ENCODE data around the gene SERINC2. TPM values are rescaled to one million over a fixed set of nuclear protein-coding genes. Genes with fewer than 3 reads are reported as not detected.
A peak's percentile ranks its signal among the peaks of the same experiment; 100 is the strongest.
"Not testable (repeated sequence)": the region's sequence is repeated elsewhere in the genome, so short reads cannot be mapped to it uniquely, and the experiment has no call there.

SERINC2 gene
- total RNA-seq, 1 experiment from 2014 or later = 140 TPM

DNA sequence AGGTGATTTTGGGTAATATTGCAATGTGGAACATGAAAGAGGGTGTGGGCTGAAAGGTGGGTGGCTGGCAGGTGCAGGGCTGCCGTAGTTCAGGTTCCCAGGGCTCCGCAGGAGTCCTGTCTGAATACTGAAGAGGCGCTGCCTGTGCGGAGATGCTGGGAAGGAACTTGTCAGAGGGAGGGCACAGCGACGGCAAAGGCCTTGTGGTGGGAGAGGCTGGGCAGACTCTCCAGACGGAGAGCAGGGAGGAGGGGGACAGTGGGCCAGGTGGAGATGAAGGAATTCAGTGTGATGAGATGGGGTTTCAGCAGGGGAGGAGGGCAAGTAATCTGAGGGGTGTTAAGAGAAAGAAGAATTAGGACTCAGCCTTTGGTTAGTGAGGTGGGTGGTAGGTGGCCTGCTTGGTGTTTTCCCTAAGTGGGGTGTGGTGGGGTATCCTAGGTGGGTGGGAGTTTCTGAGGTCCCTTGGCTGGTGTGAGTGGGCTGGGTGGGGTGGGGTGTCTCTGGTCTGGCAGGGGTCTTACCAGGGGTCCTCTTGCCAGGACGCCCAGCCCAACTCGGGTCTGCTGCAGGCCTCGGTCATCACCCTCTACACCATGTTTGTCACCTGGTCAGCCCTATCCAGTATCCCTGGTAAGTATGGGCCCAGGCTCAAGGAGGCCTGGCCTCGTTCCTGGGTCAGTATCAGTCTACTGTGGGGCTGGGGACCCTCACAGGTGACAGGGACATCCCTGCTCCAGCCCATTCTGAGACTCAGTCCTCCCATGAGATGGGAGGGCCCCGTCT lies 15.6 kb downstream of the SERINC2 start:
- intact Hi-C loops (cut with micrococcal nuclease) = no loop called here
- Mint-ChIP-seq H3K27ac (ENCODE audit: low read depth, unreplicated experiment) (peak overlapping the region; percentile 64), H3K4me1 (ENCODE audit: insufficient read depth, unreplicated experiment) (peaks cover 12% of the 10 kb centered on the region), H3K4me3 (ENCODE audit: unreplicated experiment) (no peak overlapping the region), H3K36me3 (ENCODE audit: insufficient read depth, unreplicated experiment) (peaks cover 33% of the 10 kb centered on the region), H3K27me3 (ENCODE audit: insufficient read depth, unreplicated experiment) (no peaks in the 10 kb centered on the region), H3K9me3 (ENCODE audit: unreplicated experiment) (no peaks in the 10 kb centered on the region)
- ChIA-PET POLR2A (no interaction called here), CTCF (interaction anchor here (1.1 to 1.3 kb wide), 2 partner anchors 33 to 120 kb away, joined by 3 read pairs; no protein-coding TSS in a partner anchor)
- DNase-seq (ENCODE audit: unreplicated experiment) = no peak
- TF ChIP-seq, protein P1, sequence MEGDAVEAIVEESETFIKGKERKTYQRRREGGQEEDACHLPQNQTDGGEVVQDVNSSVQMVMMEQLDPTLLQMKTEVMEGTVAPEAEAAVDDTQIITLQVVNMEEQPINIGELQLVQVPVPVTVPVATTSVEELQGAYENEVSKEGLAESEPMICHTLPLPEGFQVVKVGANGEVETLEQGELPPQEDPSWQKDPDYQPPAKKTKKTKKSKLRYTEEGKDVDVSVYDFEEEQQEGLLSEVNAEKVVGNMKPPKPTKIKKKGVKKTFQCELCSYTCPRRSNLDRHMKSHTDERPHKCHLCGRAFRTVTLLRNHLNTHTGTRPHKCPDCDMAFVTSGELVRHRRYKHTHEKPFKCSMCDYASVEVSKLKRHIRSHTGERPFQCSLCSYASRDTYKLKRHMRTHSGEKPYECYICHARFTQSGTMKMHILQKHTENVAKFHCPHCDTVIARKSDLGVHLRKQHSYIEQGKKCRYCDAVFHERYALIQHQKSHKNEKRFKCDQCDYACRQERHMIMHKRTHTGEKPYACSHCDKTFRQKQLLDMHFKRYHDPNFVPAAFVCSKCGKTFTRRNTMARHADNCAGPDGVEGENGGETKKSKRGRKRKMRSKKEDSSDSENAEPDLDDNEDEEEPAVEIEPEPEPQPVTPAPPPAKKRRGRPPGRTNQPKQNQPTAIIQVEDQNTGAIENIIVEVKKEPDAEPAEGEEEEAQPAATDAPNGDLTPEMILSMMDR (IDR thresholded peaks at IDR 0.05; ENCODE audit: unreplicated experiment) = no peak
- BruUV-seq (replicated peaks) = no TSS peak

DNA sequence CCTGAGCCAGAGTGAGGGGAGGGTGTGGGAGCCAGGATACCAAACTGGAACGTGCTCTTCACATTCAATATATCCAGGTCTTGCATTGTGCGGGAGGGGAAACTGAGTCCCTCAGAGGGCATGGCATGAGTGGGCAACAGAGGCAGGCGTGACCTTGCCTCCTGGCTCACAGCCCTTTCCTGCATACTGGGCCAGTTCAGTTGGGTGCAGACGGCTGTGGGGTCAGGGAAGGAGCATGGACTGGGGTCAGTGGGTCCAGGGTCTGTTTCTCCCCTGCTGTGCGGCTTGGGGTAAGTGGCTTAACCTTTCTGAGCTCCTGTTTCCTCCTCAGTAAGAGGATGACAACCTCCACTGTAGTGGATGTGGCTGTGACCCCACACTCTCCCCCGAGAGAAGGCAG lies 16.6 kb downstream of the SERINC2 start:
- Mint-ChIP-seq H3K9me3 (ENCODE audit: unreplicated experiment) (no peaks in the 10 kb centered on the region), H3K4me1 (ENCODE audit: insufficient read depth, unreplicated experiment) (peaks cover 6% of the 10 kb centered on the region), H3K27ac (ENCODE audit: low read depth, unreplicated experiment) (no peak overlapping the region), H3K36me3 (ENCODE audit: insufficient read depth, unreplicated experiment) (peaks cover 29% of the 10 kb centered on the region), H3K4me3 (ENCODE audit: unreplicated experiment) (no peak overlapping the region), H3K27me3 (ENCODE audit: insufficient read depth, unreplicated experiment) (no peaks in the 10 kb centered on the region)
- POLR2A ChIA-PET = no interaction called here
- no peak for DNase-seq (ENCODE audit: unreplicated experiment)
- intact Hi-C loops (cut with micrococcal nuclease) = no loop called here
- TF ChIP-seq, protein P1 (IDR thresholded peaks at IDR 0.05; ENCODE audit: unreplicated experiment) = no peak
- CTCF ChIA-PET = interaction anchor here (1.0 kb wide), 1 partner anchor 35 kb away, joined by 4 read pairs; no protein-coding TSS in a partner anchor
- no TSS peak for BruUV-seq (replicated peaks)

DNA sequence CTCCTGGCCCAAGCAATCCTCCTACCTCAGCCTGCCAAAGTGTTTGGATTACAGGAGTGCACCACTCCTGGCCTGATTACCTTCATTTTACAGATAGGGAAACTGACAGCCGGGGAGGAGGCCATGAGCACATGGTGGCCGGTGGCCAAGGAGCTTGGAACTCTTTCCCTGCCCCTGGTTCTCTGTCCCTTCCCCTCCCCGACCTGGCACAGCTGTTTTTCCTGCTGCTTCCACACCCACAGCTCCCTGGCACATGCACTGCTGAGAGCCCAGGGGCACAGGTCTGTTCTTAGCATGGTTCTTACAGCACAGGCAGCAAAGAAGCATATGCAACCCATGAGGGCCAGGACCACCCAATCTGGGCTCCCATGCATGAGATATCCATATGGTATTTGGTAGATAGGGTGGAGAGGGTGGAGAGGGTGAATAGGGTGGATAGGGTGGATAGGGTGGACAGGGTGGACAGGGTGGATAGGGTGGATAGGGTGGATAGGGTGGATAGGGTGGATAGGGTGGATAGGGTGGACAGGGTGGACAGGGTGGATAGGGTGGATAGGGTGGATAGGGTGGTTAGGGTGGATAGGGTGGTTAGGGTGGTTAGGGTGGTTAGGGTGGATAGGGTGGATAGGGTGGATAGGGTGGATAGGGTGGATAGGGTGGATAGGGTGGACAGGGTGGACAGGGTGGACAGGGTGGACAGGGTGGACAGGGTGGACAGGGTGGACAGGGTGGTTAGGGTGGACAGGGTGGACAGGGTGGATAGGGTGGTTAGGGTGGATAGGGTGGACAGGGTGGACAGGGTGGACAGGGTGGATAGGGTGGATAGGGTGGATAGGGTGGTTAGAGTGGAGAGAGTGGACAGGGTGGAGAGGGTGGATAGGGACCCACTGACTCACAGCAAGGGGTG lies 18.6 kb downstream of the SERINC2 start:
- H3K4me1 Mint-ChIP-seq (ENCODE audit: insufficient read depth, unreplicated experiment); intact Hi-C loops (cut with micrococcal nuclease): not testable (repeated sequence)

DNA sequence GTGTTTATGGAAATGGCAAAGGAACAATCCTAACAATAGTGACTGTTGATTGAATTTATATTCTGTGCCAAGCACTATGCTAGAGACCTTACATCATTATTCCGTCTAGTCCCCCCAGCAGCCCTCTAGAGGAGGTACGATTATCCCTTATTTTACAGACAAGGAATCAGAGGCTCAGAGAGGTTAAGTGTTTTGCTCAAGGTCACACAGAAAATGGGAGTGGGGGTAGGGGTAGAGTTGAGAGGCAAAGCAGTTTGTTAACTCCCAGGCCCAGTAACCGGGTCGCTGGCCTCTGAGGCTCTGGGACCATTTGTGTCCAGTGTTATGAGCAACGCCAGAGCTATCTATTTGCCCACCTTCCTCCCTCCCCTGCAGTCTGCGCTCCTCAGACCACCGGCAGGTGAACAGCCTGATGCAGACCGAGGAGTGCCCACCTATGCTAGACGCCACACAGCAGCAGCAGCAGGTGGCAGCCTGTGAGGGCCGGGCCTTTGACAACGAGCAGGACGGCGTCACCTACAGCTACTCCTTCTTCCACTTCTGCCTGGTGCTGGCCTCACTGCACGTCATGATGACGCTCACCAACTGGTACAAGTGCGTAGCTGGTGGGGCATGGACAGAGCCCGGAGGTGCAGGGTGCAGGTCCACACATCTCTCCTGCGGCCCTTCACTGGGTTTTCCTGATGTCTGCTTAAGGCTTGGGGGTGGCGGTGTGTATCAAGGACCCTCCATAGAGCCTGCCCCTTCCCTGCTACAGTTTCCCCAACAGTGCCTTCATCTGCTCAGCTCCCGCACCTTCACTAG lies 19.8 kb downstream of the SERINC2 start:
- intact Hi-C loops (cut with micrococcal nuclease) = no loop called here
- no peaks in the 10 kb centered on the region for H3K9me3 Mint-ChIP-seq (ENCODE audit: unreplicated experiment)
- CTCF ChIA-PET = no interaction called here
- no peaks in the 10 kb centered on the region for H3K4me1 Mint-ChIP-seq (ENCODE audit: insufficient read depth, unreplicated experiment)
- no peak overlapping the region for H3K27ac Mint-ChIP-seq (ENCODE audit: low read depth, unreplicated experiment)
- H3K36me3 Mint-ChIP-seq (ENCODE audit: insufficient read depth, unreplicated experiment) = peaks cover 19% of the 10 kb centered on the region
- POLR2A ChIA-PET = interaction anchor here (1.1 kb wide), 1 partner anchor 19 kb away, joined by 3 read pairs; the partner anchor contains the start of gene SERINC2
- H3K4me3 Mint-ChIP-seq (ENCODE audit: unreplicated experiment) = no peak overlapping the region
- TF ChIP-seq, protein P1 (IDR thresholded peaks at IDR 0.05; ENCODE audit: unreplicated experiment) = no peak
- H3K27me3 Mint-ChIP-seq (ENCODE audit: insufficient read depth, unreplicated experiment) = no peaks in the 10 kb centered on the region
- BruUV-seq (replicated peaks) = no TSS peak
- no peak for DNase-seq (ENCODE audit: unreplicated experiment)

More for the DNA sequence above, 18.6 kb downstream of the SERINC2 start:
- not testable (repeated sequence) for H3K27ac Mint-ChIP-seq (ENCODE audit: low read depth, unreplicated experiment); BruUV-seq (replicated peaks); H3K4me3 Mint-ChIP-seq (ENCODE audit: unreplicated experiment); DNase-seq (ENCODE audit: unreplicated experiment); H3K27me3 Mint-ChIP-seq (ENCODE audit: insufficient read depth, unreplicated experiment); H3K9me3 Mint-ChIP-seq (ENCODE audit: unreplicated experiment)
- H3K36me3 Mint-ChIP-seq (ENCODE audit: insufficient read depth, unreplicated experiment) = peaks cover 28% of the 10 kb centered on the region
- CTCF ChIA-PET = interaction anchor here (0.7 kb wide), 1 partner anchor 25 kb away, joined by 7 read pairs; no protein-coding TSS in a partner anchor
- POLR2A ChIA-PET = interaction anchor here (0.7 to 0.9 kb wide), 2 partner anchors 10 to 163 kb away, joined by 4 to 7 read pairs; no protein-coding TSS in a partner anchor
